WERI-Rb-1 (cell line): ENCODE measurements around the gene CD63.
A peak's percentile ranks its signal among the peaks of the same experiment; 100 is the strongest.

Experiments
- DNase-seq: peaks from one replicate; pipeline ENCODE4 v3.0.0-alpha.2; 2020
- H3K27ac ChIP-seq: fragments of 250-450 bp; sonication (Bioruptor Pico); 2 replicates; pipeline ENCODE4 v1.5.1; 2020; ENCODE audit warnings: mild to moderate bottlenecking, moderate library complexity
- H3K27me3 ChIP-seq: fragments of 250-450 bp; sonication (Bioruptor Pico); 2 replicates; pipeline ENCODE4 v1.5.1; 2021; ENCODE audit warnings: mild to moderate bottlenecking, low read depth, moderate library complexity; ENCODE audit not compliant: insufficient read depth, severe bottlenecking
- H3K36me3 ChIP-seq: fragments of 250-450 bp; sonication (Bioruptor Pico); 2 replicates; pipeline ENCODE4 v1.5.1; 2020; ENCODE audit warnings: mild to moderate bottlenecking, moderate library complexity
- H3K4me3 ChIP-seq: 2 replicates; pipeline ENCODE4 v1.5.1; 2011; ENCODE audit warnings: low read depth, mild to moderate bottlenecking, control low read depth, low read length
- H3K9me3 ChIP-seq: fragments of 250-450 bp; sonication (Bioruptor Pico); 2 replicates; pipeline ENCODE4 v1.5.1; 2021; ENCODE audit warnings: mild to moderate bottlenecking, moderate library complexity; ENCODE audit not compliant: severe bottlenecking
- CTCF ChIP-seq: IDR thresholded peaks from 2 replicates; pipeline ENCODE4 v1.5.1; 2011; ENCODE audit warnings: low read depth, mild to moderate bottlenecking, control low read depth, inconsistent platforms, low read length

CD63 gene

GRCh38 chr12:55728939-55729818, at the start of gene CD63:
Gene CD63 (minus strand): TSS chr12:55729009. CDS start chr12:55728341, 668 bp downstream.
- peak; percentile 94 for DNase-seq
- H3K27ac ChIP-seq: peak within 1 kb of the TSS; percentile 94
- H3K4me3 ChIP-seq: peak within 1 kb of the TSS; percentile 97
- no peak for TF ChIP-seq CTCF
- no peaks in the 10 kb centered on the region for H3K9me3 ChIP-seq
- H3K36me3 ChIP-seq: peaks cover 34% of the 10 kb centered on the region
- no peaks in the 10 kb centered on the region for H3K27me3 ChIP-seq

GRCh38 chr12:55777856-55778255, 49.0 kb upstream of the CD63 start:
- Histone ChIP-seq H3K9me3 (no peaks in the 10 kb centered on the region), H3K4me3 (no peak overlapping the region), H3K27me3 (no peaks in the 10 kb centered on the region), H3K27ac (no peak overlapping the region), H3K36me3 (peaks cover 47% of the 10 kb centered on the region)
- no peak for TF ChIP-seq CTCF
- no peak for DNase-seq

DNA sequence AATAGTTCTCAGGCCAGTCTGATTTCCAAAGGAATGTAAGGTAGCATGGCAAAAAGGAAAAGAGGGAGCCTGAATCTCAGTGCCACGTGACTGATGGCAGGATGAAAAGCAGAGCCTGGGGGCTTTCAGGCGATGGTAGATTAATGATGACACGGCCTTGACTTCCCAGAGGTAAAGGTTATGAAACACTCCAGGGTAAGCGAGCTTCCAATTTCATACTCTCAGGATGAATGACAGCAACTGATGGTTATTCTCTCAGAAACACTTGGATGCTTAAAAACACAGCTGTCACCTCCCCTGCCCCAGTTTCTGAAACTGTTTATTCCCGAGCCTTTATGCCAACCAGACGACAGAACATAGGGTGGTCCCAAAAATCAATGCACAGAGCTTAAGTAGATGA, 42.9 kb upstream of the CD63 start:
- no peaks in the 10 kb centered on the region for H3K27me3 ChIP-seq
- H3K4me3 ChIP-seq: no peak overlapping the region
- TF ChIP-seq CTCF: no peak
- peaks cover 38% of the 10 kb centered on the region for H3K36me3 ChIP-seq
- H3K27ac ChIP-seq: no peak overlapping the region
- no peak for DNase-seq
- H3K9me3 ChIP-seq: no peaks in the 10 kb centered on the region

DNA sequence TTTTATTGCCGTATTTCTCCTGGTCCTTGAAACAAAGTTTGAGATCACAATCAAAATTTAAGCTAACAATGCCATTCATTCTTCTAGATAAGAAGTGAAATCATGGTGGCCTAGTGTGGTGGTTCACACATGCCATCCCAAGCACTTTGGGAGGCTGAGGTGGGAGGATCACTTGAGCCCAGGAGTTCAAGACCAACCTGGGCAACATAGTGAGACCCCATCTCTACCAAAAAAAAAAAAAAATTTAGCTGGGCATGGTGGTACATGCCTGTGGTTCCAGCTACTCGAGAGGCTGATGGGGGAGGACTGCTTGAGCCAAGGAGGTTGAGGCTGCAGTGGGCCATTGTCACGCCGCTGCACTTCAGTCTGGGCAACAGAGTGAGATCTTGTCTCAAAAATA, 38.3 kb upstream of the CD63 start:
- Histone ChIP-seq H3K4me3 (no peak overlapping the region), H3K27ac (no peak overlapping the region), H3K9me3 (no peaks in the 10 kb centered on the region), H3K27me3 (no peaks in the 10 kb centered on the region), H3K36me3 (peaks cover 40% of the 10 kb centered on the region)
- TF ChIP-seq CTCF: no peak
- no peak for DNase-seq

- no peaks in the 10 kb centered on the region for H3K9me3 ChIP-seq
- no peak for TF ChIP-seq CTCF
- no peak overlapping the region for H3K4me3 ChIP-seq
- no peaks in the 10 kb centered on the region for H3K27me3 ChIP-seq
- peaks cover 40% of the 10 kb centered on the region for H3K36me3 ChIP-seq
- H3K27ac ChIP-seq: no peak overlapping the region
- no peak for DNase-seq
Observed at GRCh38 chr12:55765736-55766290, 37.0 kb upstream of the CD63 start.
